MM.1S (cell line): ENCODE results near the gene STRIP2.

ENCODE experiments used
- DNase-seq: peaks from one replicate; pipeline ENCODE4 v3.0.0-alpha.2; 2015
- H2AFZ ChIP-seq: fragments of 300-600 bp; sonication (generic); 2 replicates; pipeline ENCODE4 v1.6.0; 2016; ENCODE audit warnings: antibody characterized with exemption, low read length
- H3F3A ChIP-seq: fragments of 300-600 bp; sonication (generic); 2 replicates; pipeline ENCODE4 v1.6.1; 2016; ENCODE audit warnings: mild to moderate bottlenecking, antibody characterized with exemption, low read length, moderate library complexity, mixed read lengths; ENCODE audit not compliant: insufficient read depth
- H3K27ac ChIP-seq: fragments of 300-600 bp; sonication (generic); 2 replicates; pipeline ENCODE4 v1.5.1; 2016; ENCODE audit warnings: mild to moderate bottlenecking, low read length
- H3K27me3 ChIP-seq: fragments of 300-600 bp; sonication (generic); replicated peaks from 2 replicates; pipeline ENCODE4 v1.6.0; 2016; ENCODE audit warnings: low read length; ENCODE audit not compliant: insufficient read depth
- H3K36me3 ChIP-seq: fragments of 300-600 bp; sonication (generic); replicated peaks from 2 replicates; pipeline ENCODE4 v1.6.1; 2016; ENCODE audit warnings: mild to moderate bottlenecking, low read length, mixed read lengths; ENCODE audit not compliant: insufficient read depth
- H3K4me1 ChIP-seq: fragments of 300-600 bp; sonication (generic); 2 replicates; pipeline ENCODE4 v1.6.1; 2016; ENCODE audit warnings: low read length, mixed read lengths
- H3K4me2 ChIP-seq: fragments of 300-600 bp; sonication (generic); 2 replicates; pipeline ENCODE4 v1.6.0; 2016; ENCODE audit warnings: low read depth, low read length
- H3K4me3 ChIP-seq: fragments of 300-600 bp; sonication (generic); 2 replicates; pipeline ENCODE4 v1.5.1; 2016; ENCODE audit warnings: low read length, mixed read lengths
- H3K79me2 ChIP-seq: fragments of 300-600 bp; sonication (generic); 2 replicates; pipeline ENCODE4 v1.6.1; 2016; ENCODE audit warnings: mixed run types, low read length, mixed read lengths
- H3K9ac ChIP-seq: fragments of 300-600 bp; sonication (generic); 2 replicates; pipeline ENCODE4 v1.6.1; 2016; ENCODE audit warnings: low read length, mixed read lengths
- H3K9me2 ChIP-seq: fragments of 300-600 bp; sonication (generic); replicated peaks from 2 replicates; pipeline ENCODE4 v1.6.1; 2016; ENCODE audit warnings: mild to moderate bottlenecking, low read length, mixed read lengths; ENCODE audit not compliant: insufficient read depth
- H3K9me3 ChIP-seq: fragments of 300-600 bp; sonication (generic); replicated peaks from 2 replicates; pipeline ENCODE4 v1.6.1; 2016; ENCODE audit warnings: mild to moderate bottlenecking, low read length, mixed read lengths; ENCODE audit not compliant: insufficient read depth
- H4K20me1 ChIP-seq: fragments of 300-600 bp; sonication (generic); 2 replicates; pipeline ENCODE4 v1.6.1; 2016; ENCODE audit warnings: mild to moderate bottlenecking, low read length, moderate library complexity, mixed read lengths; ENCODE audit not compliant: insufficient read depth
- CTCF ChIP-seq: fragments of 300-600 bp; sonication (generic); IDR thresholded peaks from 2 replicates; pipeline ENCODE4 v1.5.1; 2016; ENCODE audit warnings: antibody characterized with exemption, low read length, mixed read lengths
- EZH2 ChIP-seq: fragments of 300-600 bp; sonication (generic); optimal IDR thresholded peaks from 2 replicates; pipeline ENCODE3; 2017; ENCODE audit warnings: low read depth, mild to moderate bottlenecking, antibody characterized with exemption, low read length, mixed read lengths
- EZH2phosphoT487 ChIP-seq: fragments of 300-600 bp; sonication (generic); IDR thresholded peaks from 2 replicates; pipeline ENCODE4 v1.6.1; 2018; ENCODE audit warnings: antibody characterized with exemption, low read length

STRIP2 gene

GRCh38 chr7:129497156-129497555, 62.9 kb downstream of the STRIP2 start:
- H3K27ac ChIP-seq, result no peak overlapping the region
- H3K27me3 ChIP-seq, result no peaks in the 10 kb centered on the region
- no peak overlapping the region for H3K9ac ChIP-seq
- no peaks in the 10 kb centered on the region for H3F3A ChIP-seq
- no peaks in the 10 kb centered on the region for H3K36me3 ChIP-seq
- H2AFZ ChIP-seq, result no peak overlapping the region
- peak; percentile 1 for DNase-seq
- no peaks in the 10 kb centered on the region for H4K20me1 ChIP-seq
- no peaks in the 10 kb centered on the region for H3K9me3 ChIP-seq
- H3K4me2 ChIP-seq, result no peak overlapping the region
- TF ChIP-seq EZH2 (no peak), CTCF (no peak), EZH2phosphoT487 (no peak)
- no peaks in the 10 kb centered on the region for H3K79me2 ChIP-seq
- no peaks in the 10 kb centered on the region for H3K9me2 ChIP-seq
- H3K4me3 ChIP-seq, result no peak overlapping the region
- H3K4me1 ChIP-seq, result no peaks in the 10 kb centered on the region

DNA sequence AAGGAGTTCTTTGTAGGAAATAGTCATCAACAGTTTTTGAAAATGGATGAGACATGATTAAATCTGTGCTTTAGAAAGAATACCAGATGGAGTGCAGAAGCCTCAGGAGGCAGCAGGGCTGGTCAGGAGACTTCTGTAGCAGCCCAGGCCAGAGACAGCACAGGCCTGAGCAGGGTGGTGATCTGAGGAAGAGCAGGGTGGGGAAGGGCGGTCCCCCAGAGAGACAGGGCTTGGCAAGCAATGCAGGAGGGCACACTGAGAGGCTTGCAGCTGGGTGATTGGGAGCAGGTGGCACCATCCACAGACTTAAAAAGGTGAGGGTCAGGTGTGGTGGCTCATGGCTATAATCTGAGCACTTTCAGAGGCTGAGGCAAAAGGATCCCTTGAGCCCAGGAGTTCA, 63.8 kb downstream of the STRIP2 start:
- peak; percentile 4 for DNase-seq
- Histone ChIP-seq H3K9me3 (no peaks in the 10 kb centered on the region), H3K9ac (no peak overlapping the region), H3F3A (no peaks in the 10 kb centered on the region), H3K27ac (no peak overlapping the region), H3K36me3 (no peaks in the 10 kb centered on the region), H2AFZ (no peak overlapping the region), H3K4me2 (no peak overlapping the region), H3K27me3 (peaks cover 1% of the 10 kb centered on the region; the same call in 1 of the 2 replicates), H3K79me2 (no peaks in the 10 kb centered on the region), H3K9me2 (no peaks in the 10 kb centered on the region), H3K4me3 (no peak overlapping the region), H3K4me1 (no peaks in the 10 kb centered on the region), H4K20me1 (no peaks in the 10 kb centered on the region)
- TF ChIP-seq EZH2, result no peak
- TF ChIP-seq CTCF, result no peak
- no peak for TF ChIP-seq EZH2phosphoT487

DNA sequence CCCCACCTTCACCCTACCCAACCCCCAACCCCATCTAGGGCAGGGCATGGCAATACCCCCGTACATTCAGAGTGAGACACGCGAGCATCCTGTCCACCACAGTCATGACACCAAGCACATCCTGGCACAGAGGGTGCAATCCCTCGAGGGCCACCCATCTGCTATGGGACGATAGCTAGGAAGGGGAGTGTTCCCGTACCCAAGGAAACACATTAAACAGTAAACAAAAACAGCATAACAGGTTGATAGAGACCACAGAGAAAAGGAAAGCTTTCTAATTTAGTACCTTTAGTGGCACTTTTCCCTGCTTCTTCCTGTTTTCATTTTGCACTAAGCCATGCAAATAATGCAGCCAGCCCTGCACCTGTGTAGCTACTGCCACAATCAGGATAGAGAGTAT, 65.8 kb downstream of the STRIP2 start:
- Histone ChIP-seq H3F3A (no peaks in the 10 kb centered on the region), H3K9ac (no peak overlapping the region), H3K36me3 (no peaks in the 10 kb centered on the region), H4K20me1 (no peaks in the 10 kb centered on the region), H2AFZ (no peak overlapping the region), H3K4me2 (no peak overlapping the region), H3K79me2 (no peaks in the 10 kb centered on the region), H3K4me1 (no peaks in the 10 kb centered on the region), H3K9me2 (no peaks in the 10 kb centered on the region), H3K27me3 (peaks cover 5% of the 10 kb centered on the region; the same call in 1 of the 2 replicates), H3K9me3 (no peaks in the 10 kb centered on the region), H3K4me3 (no peak overlapping the region), H3K27ac (no peak overlapping the region)
- DNase-seq, result peak; percentile 2
- TF ChIP-seq EZH2 (no peak), EZH2phosphoT487 (no peak), CTCF (no peak)
